TTC549 (cell line): ENCODE results near the gene LHFPL3.
"Not testable (repeated sequence)": the region's sequence is repeated elsewhere in the genome, so short reads cannot be mapped to it uniquely, and the experiment has no call there.

Experiments used
- FAIRE-seq: peaks from 2 replicates; lab custom pipeline; 2012; peaks lifted over from hg19 to GRCh38; lab: Jason Lieb, UNC

LHFPL3 gene

GRCh38 chr7:104700336-104700735, 371.9 kb downstream of the LHFPL3 start:
- FAIRE-seq = no peak

- FAIRE-seq = not testable (repeated sequence)
These were observed 392.6 kb downstream of the LHFPL3 start for GRCh38 chr7:104721027-104721426.

- no peak for FAIRE-seq
These were observed 394.6 kb downstream of the LHFPL3 start for GRCh38 chr7:104723001-104723400.

GRCh38 chr7:104758504-104758903, 430.1 kb downstream of the LHFPL3 start:
- FAIRE-seq = no peak

GRCh38 chr7:104761892-104762291, 433.5 kb downstream of the LHFPL3 start:
- no peak for FAIRE-seq

- FAIRE-seq = no peak
These were observed 438.7 kb downstream of the LHFPL3 start for GRCh38 chr7:104767113-104767512.

GRCh38 chr7:104767826-104768536, 439.6 kb downstream of the LHFPL3 start:
- no peak for FAIRE-seq

- no peak for FAIRE-seq
These were observed 444.3 kb downstream of the LHFPL3 start for GRCh38 chr7:104772405-104773345.

GRCh38 chr7:104773796-104774195, 445.4 kb downstream of the LHFPL3 start:
- FAIRE-seq = no peak

- FAIRE-seq = no peak
These were observed 447.1 kb downstream of the LHFPL3 start for GRCh38 chr7:104775531-104775930.

- FAIRE-seq = no peak
These were observed 448.9 kb downstream of the LHFPL3 start for GRCh38 chr7:104777301-104777800.

- no peak for FAIRE-seq
These were observed 451.5 kb downstream of the LHFPL3 start for GRCh38 chr7:104779888-104780287.

- FAIRE-seq = no peak
These were observed 456.3 kb downstream of the LHFPL3 start for GRCh38 chr7:104784686-104785085.

- FAIRE-seq = no peak
These were observed 461.4 kb downstream of the LHFPL3 start for GRCh38 chr7:104789780-104790179.

- FAIRE-seq = no peak
These were observed 462.0 kb downstream of the LHFPL3 start for GRCh38 chr7:104790440-104790839.

- FAIRE-seq = no peak
These were observed 462.7 kb downstream of the LHFPL3 start for GRCh38 chr7:104791080-104791479.

GRCh38 chr7:104793066-104793465, 464.7 kb downstream of the LHFPL3 start:
- no peak for FAIRE-seq

GRCh38 chr7:104794154-104794553, 465.8 kb downstream of the LHFPL3 start:
- no peak for FAIRE-seq

- FAIRE-seq = no peak
These were observed 466.2 kb downstream of the LHFPL3 start for GRCh38 chr7:104794589-104794988.

GRCh38 chr7:104795086-104795485, 466.7 kb downstream of the LHFPL3 start:
- FAIRE-seq = no peak

GRCh38 chr7:104795616-104796398, 467.4 kb downstream of the LHFPL3 start:
- FAIRE-seq = no peak

- no peak for FAIRE-seq
These were observed 471.9 kb downstream of the LHFPL3 start for GRCh38 chr7:104800307-104800706.
